HG03469 (cell line): Measurements from ENCODE around the gene SLC17A1.
"Not testable (repeated sequence)": the region's sequence is repeated elsewhere in the genome, so short reads cannot be mapped to it uniquely, and the experiment has no call there.

Experiments
- ATAC-seq: cut with Tn5 transposase; IDR thresholded peaks from one replicate; pipeline ENCODE4 v1.9.1; 2021; ENCODE audit warnings: mild to moderate bottlenecking, moderate library complexity, moderate number of reproducible peaks; ENCODE audit not compliant: unreplicated experiment

Gene SLC17A1

GRCh38 chr6:25757936-25758642, 73.8 kb downstream of the SLC17A1 start:
- ATAC-seq: no peak

GRCh38 chr6:25756382-25757363, 75.2 kb downstream of the SLC17A1 start:
- no peak for ATAC-seq

- no peak for ATAC-seq
Observed at GRCh38 chr6:25755483-25755882, 76.4 kb downstream of the SLC17A1 start.

GRCh38 chr6:25754535-25754934, 77.3 kb downstream of the SLC17A1 start, which contains the start of gene SLC17A4:
Gene SLC17A4, plus strand, starts transcription at chr6:25754742. Its CDS starts 7,221 bp downstream, at chr6:25761963.
- ATAC-seq: no peak

GRCh38 chr6:25753079-25753478, 78.8 kb downstream of the SLC17A1 start:
- no peak for ATAC-seq

GRCh38 chr6:25750906-25751305, 80.9 kb downstream of the SLC17A1 start:
- no peak for ATAC-seq

GRCh38 chr6:25749837-25750236, 82.0 kb downstream of the SLC17A1 start:
- no peak for ATAC-seq

GRCh38 chr6:25748601-25749517, 83.0 kb downstream of the SLC17A1 start:
- not testable (repeated sequence) for ATAC-seq

GRCh38 chr6:25748049-25748448, 83.8 kb downstream of the SLC17A1 start:
- no peak for ATAC-seq

- no peak for ATAC-seq
Observed at GRCh38 chr6:25747477-25747876, 84.4 kb downstream of the SLC17A1 start.

GRCh38 chr6:25746968-25747367, 84.9 kb downstream of the SLC17A1 start:
- ATAC-seq: no peak

- ATAC-seq: no peak
Observed at GRCh38 chr6:25745836-25746235, 86.0 kb downstream of the SLC17A1 start.

GRCh38 chr6:25743868-25744267, 88.0 kb downstream of the SLC17A1 start:
- no peak for ATAC-seq

- no peak for ATAC-seq
Observed at GRCh38 chr6:25735261-25735660, 96.6 kb downstream of the SLC17A1 start.
